Cortex of kidney (tissue), 1 donor: ENCODE results near the gene PSMB3.

Source experiments
- DNase-seq: peaks from one replicate; lab custom pipeline; 2025; lab: John Stamatoyannopoulos, UW

PSMB3 gene

DNA sequence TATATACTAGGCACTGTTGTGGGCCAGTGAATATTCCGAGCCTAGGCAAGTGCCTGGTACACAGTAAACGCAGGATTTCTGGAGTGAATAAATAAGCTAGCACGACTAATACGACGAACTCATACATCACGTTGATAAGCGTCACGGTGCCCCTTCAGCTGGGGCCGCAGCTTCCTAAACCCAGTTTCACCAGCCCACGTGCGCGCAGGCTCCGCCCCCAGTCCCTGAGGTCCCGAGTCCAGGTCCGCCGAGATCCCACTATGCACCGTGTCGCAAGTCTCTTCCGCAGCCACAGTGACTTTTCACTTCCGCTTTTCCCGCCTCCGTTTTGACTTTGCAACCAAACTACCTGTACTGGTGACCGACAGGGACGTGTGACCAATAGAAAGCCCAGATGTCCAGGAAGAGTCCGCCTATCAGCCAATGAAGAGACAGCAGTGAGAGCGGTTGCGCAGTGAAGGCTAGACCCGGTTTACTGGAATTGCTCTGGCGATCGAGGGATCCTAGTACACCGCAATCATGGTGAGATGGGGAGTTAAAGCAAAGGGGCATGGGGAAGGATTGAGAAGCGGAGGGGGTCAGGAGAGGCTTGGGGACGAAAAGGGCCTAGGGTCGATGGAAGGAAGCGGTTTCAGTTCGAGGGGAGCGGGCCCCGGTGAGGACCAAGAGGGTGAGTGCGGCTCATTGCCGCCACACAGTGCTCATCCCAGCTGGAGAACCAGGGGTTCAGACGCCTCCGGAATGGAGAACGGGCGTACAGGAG is at the start of gene PSMB3:
PSMB3 (plus strand) TSS at position 434 of the 763 bp plus-strand sequence; CDS start at position 520, 86 bp downstream.
- DNase-seq: no peak

DNA sequence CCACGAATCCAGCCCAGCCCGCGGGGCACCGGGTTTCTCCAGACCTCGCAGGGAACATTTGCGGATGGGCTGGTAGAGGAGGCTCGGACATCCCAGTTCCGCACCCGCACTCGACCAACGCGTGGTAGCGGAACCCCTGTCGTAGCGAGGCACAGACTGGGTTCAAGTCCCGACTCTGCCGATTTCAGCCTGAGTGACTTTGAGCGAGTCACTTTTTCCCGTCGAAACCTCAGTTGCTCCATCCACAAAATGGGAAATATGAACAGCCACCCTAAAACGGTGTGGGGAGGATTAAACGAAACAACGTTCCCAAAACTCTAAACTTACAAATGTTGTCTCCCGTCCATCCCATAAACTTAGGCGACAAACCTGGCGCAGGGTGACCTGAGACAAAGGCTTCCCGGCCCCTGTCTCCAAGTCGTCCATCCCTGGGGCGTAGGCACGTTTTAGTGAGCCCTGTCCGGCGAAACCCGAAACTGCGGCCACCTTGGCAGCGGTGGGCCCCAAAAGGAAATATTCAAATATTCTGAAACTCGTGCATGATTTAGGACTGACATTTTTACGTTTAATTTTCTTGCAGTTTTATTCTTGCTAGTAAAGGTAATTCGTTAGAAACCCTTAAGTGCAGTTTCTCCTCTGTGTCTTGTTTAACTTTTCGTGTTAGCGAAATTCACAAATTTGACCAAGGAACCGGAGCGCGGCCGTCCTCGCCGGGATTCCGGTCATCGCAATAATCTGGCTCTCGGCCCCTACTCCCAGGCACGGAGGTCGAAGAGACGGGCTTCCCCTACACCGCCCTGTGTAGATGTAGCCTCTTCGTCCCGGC is 49.4 kb upstream of the PSMB3 start:
- no peak for DNase-seq

DNA sequence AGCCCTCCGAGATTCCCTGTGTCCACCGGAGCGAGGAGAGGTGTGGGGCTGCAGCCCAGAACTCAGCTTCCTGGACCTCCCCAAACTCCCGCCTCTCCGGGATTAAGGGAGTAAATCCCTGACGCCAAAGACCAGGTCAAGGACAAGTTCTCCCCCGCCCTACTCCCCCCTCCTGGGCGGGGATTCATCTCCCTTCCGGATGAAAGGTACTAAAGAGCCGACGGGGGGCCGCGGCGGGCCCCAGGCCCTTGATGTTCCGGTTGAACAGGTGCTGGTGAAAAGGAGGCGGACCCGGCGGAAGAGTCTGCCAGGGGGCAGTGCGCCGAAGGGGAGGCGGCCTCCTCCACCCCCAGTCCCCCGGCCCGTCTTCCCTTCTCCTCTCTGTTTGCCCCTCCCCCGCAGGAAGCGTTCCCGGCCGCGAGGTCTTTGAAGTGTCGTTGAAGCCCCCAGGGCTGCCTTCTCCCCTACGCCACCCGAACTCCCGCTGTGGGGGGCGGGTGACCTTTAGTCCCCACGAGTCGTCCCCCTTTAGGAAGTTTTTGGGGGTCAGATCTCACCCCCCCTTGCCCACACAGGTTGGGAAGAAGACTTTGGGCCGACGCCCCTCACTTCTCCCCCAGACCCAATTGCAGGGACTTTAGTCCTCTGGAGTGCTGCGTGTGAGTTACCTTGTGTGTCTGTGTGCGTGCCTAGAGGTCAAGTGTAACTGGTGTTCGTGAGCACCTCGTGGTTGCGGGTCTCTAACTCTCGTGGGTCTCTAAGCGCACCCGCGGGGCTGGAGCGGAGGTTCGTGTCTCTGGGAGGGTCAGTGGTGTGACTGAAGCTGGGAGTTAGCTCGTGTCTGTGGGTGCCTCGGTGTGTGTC is 48.6 kb upstream of the PSMB3 start:
- no peak for DNase-seq

DNA sequence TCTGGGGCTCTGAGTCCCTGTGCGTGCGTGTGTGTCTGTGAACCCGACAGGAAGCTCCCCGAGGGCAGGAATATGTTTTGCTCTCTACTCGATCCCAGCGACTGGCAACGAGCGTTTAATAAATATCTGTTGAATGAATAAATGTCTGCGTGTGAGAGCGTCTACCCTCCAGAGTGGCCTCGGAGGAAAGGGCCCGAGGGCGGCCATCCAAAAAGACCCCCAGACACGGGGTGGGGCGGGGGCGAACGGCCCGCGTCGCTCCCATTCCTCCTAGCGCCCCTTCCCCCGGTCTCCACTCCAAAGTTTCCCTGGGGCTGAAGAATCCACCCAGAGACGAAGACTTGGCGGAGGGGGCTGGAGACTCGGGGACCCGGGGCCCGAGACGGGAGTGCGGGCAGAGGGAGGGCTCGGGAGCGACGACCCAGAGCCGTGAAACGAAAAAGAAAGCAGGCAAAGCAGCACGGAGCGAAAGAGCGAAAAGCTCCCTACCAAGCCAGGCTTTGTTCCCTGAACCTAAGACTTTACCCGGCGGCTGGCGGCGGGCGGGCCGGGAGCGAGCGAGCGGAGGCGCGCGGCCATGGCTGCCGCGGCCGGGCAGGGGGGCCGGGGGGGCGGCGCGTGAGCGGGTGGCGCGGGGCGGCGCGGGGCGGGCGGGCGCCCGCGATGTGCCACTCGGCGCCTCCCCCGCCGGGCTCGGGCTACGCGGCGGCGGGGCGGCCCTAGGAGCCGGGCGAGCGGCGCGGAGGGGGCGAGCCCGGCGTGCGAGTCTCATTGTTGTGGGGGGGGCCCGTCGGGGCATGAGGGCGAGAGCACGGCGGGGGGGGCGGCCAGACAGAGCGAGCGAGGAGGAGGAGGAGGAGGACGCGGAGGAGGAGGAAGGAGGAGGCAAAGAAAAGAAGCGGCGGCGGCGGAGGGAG is 47.7 kb upstream of the PSMB3 start, which contains the start of gene MLLT6:
MLLT6 (plus strand) TSS at position 668 of the 917 bp plus-strand sequence. CDS start 360 bp downstream, outside the sequence.
- no peak for DNase-seq

DNA sequence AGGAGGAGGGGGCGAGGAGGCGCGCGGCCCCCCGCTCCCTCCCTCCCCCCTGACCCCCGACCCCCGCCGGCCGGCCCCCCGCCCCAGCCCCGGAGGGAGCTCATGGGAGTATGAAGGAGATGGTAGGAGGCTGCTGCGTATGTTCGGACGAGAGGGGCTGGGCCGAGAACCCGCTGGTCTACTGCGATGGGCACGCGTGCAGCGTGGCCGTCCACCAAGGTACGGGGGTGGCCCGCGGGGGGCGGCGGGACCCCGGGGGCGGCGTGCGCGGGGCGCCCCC is 47.1 kb upstream of the PSMB3 start:
- DNase-seq: no peak

DNA sequence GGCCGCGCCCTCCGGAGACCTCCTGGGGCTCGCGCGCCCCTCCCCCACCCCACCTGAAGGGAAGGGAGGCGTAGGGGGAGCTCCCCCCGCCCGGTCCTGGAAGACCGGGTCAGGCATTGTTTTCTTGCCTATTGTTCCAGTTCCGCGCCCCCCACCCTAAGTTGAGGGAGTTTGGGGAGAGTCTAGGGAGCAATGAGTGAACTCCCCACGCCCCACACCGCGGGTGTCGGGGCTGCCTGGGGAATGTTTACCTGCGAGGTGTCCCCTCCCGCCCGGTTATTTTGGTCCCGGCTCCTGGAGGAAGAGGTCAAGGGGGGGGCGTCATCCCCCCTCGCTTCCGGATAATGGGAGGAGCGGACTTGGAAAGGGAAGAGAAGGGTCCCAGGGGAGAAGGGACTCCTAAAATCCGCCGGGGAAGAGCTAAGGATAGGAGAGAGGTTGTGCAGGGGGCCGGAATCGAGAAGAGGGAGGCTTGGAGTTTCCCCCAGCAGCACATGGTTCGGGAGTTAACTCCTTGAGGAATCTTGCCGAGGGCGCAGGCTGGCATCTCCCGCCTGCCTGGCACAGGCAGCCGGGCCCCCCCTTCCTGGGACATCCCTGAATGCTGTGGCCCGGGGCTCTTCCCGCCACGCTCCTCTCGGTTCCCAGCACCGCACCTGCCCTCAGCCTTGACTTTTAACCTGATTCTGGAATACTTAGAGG is 46.6 kb upstream of the PSMB3 start:
- no peak for DNase-seq

DNA sequence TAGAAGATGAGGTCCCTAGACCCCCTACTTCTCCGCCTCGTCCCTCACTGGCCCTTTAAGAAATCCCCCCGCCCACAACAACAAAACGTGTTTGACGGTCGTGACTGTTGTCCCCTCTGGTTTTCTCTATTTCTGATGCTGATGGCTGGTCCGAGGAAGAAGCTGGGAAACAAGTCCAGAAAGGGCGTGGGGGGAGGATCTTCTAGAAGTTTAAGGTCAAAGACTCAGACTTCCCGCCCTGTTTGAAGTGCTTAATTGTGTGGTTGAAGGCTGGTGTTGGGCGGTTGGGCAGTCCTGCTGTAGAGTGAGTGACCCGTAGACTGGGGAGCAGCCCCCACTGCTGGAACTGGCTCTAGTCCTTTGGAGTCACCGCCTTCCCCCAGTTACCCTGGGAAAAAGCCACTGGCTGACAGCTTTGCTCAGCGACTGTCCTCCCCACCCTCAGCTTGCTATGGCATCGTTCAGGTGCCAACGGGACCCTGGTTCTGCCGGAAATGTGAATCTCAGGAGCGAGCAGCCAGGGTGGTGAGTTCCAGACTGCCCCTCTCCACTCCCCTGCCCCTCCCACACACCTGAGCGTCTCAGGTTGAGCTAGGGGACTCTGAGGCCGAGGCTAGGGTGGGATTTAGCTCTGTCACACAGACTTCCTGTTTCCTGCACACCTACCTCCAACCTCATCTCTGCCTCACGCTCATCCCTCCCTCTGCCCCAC is 45.9 kb upstream of the PSMB3 start:
- DNase-seq: no peak

DNA sequence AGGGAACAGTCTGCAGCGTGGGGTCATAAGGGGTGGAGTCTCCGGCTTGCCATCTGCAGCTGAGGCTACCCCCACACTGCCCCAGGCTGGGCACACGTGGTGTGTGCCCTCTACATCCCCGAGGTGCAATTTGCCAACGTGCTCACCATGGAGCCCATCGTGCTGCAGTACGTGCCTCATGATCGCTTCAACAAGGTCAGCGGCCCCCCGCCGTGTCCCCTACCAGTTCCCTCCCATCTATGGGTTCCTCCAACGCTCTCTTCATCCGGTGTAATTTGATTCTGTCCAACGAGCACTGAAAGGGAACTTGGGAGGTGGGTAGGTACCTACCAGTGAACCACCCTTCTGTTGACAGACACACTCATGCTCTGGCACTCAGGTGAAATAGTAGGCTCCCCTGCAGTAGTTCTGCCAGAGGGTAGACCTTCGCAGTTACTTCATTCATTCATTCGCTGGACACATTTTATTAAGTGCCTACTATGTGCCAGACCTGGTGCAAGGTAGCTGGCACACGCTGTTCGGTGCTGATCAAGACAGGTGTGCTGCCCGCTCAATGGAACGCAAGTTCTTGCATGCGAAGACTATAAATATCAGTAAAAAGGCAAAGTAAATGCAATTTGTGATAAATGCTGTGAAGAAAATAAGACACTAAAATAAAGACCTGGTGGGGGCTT is 44.7 kb upstream of the PSMB3 start:
- no peak for DNase-seq

DNA sequence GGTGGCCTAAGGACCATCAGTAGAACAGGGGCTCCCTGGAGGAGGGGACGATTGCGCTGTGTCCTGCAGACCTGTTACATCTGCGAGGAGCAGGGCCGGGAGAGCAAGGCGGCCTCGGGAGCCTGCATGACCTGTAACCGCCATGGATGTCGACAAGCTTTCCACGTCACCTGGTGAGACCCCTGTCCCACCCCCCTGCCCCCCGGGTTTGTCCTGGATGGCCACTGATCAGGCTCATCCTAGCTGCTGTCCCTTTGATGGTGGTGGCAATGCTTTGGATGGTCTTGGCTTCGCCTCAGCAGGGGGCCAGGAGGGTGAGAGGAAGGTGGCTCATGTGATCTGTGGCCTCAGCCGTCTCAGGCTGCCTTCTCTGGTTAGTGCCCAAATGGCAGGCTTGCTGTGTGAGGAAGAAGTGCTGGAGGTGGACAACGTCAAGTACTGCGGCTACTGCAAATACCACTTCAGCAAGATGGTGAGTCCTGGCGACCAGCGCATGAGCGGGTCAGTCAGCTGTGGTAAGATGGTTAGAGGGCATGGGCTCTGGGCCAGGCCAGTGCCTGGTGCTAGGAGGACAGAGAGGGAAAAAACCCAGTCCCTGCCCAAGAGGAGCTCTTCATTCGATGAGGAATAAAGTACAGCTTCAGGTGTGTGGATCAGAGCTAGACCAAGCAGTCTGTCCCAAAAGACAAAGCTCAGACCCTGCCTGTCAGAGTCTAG is 43.3 kb upstream of the PSMB3 start:
- DNase-seq: no peak

DNA sequence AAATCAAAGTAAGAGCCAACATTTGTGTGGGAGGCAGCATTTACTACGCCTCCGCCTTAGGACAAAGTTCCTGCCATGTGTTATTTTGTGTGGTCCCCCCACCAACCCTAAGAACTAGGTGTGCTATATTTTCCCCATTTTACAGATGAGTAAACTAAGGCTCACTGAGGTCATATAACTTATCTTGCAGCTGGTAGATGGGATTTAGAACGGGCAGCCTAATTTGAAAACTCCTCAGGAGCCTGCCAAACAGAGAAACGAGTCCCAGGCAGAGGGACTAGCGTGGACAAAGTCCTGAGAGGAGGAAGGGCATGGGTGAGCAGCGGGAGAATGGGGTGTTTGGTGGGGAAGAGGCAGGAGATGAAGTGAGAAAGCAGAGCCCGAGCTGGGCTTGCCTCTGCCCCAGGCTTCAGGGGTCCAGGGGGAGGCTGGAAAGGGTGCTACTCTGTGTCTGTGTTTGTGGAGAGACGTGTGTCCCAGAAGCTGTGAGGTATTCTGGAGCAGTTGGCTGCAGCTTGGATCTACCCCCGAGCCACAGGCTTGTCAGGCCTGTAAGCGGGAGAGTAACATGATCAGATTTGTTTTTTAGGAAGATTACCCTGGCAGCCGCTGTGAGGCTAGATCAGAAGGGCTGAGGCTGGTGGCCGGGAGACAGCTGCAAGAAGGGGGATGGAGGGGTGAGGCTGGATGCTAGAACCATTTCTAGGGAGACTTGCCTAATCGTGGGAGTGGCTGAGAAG is 42.5 kb upstream of the PSMB3 start:
- no peak for DNase-seq

DNA sequence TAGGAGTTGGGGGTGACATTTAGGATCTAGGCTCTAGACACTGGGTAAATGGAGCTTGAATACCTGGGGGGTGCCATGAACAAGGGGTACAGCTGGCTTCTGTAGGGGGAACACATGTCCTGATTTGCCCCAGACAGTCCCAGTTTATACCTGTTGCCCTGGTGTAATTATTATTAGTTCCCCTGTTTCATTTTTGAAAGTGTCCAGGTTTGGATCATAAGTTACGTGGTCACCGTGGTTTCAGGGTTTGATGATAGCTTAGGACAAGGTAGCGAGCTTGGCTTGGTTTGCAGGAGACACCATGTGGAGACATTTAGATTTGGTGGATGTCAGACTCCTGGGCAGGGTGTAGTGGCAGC is 42.0 kb upstream of the PSMB3 start:
- no peak for DNase-seq

DNA sequence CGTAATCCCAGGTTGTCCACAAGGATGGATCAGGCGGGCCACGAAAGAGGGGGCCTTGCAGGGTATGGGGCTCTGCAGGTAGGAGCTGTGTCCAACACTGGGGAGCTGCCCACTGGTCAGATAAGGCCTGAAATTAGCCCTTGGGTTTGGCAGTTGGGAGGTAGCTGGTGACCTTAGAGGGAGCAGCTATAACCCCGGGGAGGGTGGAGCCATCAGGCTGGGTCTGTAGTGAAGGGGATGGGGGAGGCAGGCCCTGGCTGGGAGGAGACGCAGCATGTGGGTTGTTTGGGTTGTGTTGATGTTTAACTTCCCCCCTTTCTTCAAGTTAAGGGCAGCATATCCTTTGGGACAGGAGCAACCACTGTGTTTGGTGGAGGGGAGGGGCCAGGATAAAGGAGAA is 41.6 kb upstream of the PSMB3 start:
- DNase-seq: no peak

DNA sequence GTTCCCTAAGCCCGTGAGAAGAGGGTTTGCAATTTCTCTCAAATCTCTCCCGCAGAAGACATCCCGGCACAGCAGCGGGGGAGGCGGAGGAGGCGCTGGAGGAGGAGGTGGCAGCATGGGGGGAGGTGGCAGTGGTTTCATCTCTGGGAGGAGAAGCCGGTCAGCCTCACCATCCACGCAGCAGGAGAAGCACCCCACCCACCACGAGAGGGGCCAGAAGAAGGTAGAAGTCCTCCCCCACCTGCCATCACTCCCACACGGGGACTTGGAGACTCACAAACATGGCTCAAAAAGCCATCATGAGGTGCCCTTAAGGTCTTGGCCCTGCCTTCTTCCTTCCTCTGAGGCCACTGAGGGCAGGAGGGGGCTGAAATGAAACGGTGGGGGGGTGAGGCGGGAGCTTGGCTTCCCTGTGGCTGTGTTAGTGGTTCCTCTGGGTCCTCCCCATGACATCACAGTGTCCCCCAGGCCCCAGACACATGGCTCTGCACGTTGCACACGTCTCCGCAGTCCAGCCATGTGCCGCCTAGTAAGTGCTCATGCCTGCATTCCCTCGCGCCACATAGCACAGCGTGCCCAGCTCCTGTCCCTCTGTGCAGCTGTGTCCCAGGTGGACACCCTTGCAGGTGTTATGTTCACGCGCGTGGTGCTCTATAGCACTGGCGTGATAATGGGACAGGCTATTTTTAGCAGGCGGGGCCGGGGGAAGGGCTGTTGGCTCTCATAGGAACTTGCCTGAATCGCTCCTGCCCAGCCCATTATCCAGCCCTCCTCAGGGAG is 40.6 kb upstream of the PSMB3 start:
- DNase-seq: no peak

DNA sequence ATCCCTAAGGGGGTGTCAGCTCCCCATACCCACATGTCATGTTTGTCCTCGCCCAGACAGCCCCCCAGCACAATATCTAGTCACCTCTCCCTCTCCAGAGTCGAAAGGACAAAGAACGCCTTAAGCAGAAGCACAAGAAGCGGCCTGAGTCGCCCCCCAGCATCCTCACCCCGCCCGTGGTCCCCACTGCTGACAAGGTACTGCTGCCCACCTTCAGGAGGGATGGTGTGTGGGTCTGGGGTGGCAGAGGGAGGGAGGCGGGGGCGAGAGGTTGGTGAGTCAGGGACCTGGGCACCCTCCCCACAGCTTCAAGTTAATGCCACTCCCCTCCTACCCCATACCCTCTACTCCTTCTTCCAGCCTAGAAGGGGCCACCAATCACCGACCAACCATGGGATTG is 39.9 kb upstream of the PSMB3 start:
- DNase-seq: no peak

DNA sequence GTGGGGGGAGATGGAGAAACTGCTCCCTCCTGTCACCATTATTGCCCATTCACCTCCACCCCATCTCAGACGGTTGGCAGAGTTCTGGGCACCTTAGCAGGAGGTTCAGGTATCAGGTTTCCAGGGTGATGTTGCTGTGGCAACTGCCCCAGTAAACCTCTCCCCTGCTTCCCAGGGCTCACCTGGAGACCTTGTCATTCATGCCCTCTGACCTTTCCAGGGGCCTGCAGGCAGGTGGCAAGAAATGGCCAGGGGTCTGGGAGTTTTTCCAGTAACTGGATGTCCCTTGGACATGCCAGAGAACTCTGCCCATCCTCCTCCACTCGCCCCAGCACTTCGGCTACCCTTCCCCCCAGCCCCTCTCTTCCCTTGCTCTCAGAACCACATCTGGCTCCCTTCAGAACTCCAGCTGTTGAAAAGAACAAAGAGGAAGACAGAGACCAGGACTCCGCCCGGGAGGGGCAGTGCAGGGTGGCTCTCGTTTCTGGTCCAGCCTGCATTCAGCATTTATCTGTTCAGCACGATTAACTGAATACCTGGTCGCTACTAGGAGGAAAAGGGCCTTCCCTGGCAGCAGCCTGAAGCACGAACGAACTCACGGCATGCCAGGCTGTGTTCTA is 39.0 kb upstream of the PSMB3 start:
- no peak for DNase-seq

DNA sequence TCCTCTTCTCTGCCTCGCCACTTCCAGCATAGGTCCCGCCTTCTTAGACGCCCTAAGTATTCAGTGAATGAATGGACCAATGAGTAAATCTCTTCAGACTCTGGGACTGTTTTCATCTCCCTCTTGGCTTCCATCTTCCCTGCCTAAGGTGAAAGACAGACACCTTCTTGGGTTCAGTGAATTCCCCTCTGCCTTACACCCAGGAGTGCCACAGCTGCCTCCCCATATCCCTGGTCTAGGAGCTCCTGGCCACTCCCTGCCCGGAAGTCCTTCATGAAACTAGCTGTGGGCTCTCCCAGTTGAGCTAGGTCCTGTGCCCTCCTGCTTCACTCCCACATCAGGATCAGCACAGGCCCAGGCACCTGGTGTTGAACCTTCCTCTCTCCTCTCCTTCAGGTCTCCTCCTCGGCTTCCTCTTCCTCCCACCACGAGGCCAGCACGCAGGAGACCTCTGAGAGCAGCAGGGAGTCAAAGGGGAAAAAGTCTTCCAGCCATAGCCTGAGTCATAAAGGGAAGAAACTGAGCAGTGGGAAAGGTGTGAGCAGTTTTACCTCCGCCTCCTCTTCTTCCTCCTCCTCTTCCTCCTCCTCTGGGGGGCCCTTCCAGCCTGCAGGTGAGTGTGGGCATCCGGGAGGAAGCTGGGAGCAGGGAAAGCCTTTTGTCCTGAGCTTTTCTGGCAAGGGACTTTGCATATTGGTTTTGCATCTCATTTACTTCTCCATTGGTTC is 37.2 kb upstream of the PSMB3 start:
- DNase-seq: no peak
